HEK293T (cell line): ENCODE data around the gene CMTM4.

Source experiments
- ARNT ChIP-seq: fragments of 450-650 bp; IDR thresholded peaks from 2 replicates; pipeline ENCODE4 v1.6.1; 2017; ENCODE audit warnings: mild to moderate bottlenecking
- BHLHE40 ChIP-seq: fragments of 450-650 bp; IDR thresholded peaks from 2 replicates; pipeline ENCODE4 v1.6.1; 2016; ENCODE audit warnings: mild to moderate bottlenecking, moderate library complexity, borderline replicate concordance
- CTBP1 ChIP-seq: fragments of 450-650 bp; IDR thresholded peaks from 2 replicates; pipeline ENCODE4 v1.6.1; 2016; ENCODE audit warnings: borderline replicate concordance
- ELF4 ChIP-seq: fragments of 450-650 bp; IDR thresholded peaks from 2 replicates; pipeline ENCODE4 v1.6.1; 2017; ENCODE audit warnings: antibody characterized with exemption
- FOXA1 ChIP-seq: fragments of 450-650 bp; IDR thresholded peaks from 2 replicates; pipeline ENCODE4 v1.6.1; 2016; ENCODE audit warnings: mild to moderate bottlenecking
- FOXK2 ChIP-seq: fragments of 450-650 bp; IDR thresholded peaks from 2 replicates; pipeline ENCODE4 v1.6.1; 2016; ENCODE audit warnings: mild to moderate bottlenecking
- FOXM1 ChIP-seq: fragments of 450-650 bp; IDR thresholded peaks from 2 replicates; pipeline ENCODE4 v1.6.1; 2017; ENCODE audit warnings: mild to moderate bottlenecking, borderline replicate concordance
- HDGF ChIP-seq: fragments of 450-650 bp; IDR thresholded peaks from 2 replicates; pipeline ENCODE4 v1.6.1; 2017; ENCODE audit warnings: antibody characterized with exemption, borderline replicate concordance
- L3MBTL2 ChIP-seq: fragments of 450-650 bp; conservative IDR thresholded peaks from 2 replicates; pipeline ENCODE4 v1.6.1; 2016; ENCODE audit warnings: mild to moderate bottlenecking
- NFRKB ChIP-seq: fragments of 450-650 bp; IDR thresholded peaks from 2 replicates; pipeline ENCODE4 v1.6.1; 2016; ENCODE audit warnings: mild to moderate bottlenecking, moderate library complexity
- TARDBP ChIP-seq: fragments of 450-650 bp; IDR thresholded peaks from 2 replicates; pipeline ENCODE4 v1.6.1; 2016
- ZNF384 ChIP-seq: fragments of 450-650 bp; IDR thresholded peaks from 2 replicates; pipeline ENCODE4 v1.6.1; 2016
- TF ChIP-seq, protein P1 (sequence below): fragments of 450-650 bp; IDR thresholded peaks from 2 replicates; pipeline ENCODE4 v1.6.1; 2016

DNA sequence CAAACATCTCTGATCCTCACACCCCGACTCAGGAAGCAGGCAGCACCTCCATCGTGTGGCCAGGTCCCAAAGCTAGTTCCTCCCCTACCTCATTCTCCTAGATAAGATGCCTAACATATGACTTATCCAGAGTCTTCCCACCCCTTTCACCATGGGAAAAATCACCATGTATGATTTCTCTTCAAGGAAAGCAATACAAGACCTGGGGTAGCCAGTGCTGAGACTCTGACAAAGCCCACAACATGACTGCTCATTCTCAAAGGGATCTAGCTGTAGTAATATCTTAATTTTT, 45.1 kb downstream of the CMTM4 start:
- no peak for TF ChIP-seq HDGF
- TF ChIP-seq, protein P1, sequence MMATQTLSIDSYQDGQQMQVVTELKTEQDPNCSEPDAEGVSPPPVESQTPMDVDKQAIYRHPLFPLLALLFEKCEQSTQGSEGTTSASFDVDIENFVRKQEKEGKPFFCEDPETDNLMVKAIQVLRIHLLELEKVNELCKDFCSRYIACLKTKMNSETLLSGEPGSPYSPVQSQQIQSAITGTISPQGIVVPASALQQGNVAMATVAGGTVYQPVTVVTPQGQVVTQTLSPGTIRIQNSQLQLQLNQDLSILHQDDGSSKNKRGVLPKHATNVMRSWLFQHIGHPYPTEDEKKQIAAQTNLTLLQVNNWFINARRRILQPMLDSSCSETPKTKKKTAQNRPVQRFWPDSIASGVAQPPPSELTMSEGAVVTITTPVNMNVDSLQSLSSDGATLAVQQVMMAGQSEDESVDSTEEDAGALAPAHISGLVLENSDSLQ: no peak
- no peak for TF ChIP-seq TARDBP
- TF ChIP-seq BHLHE40: no peak
- no peak for TF ChIP-seq CTBP1
- TF ChIP-seq FOXM1: no peak
- no peak for TF ChIP-seq ZNF384
- no peak for TF ChIP-seq NFRKB
- TF ChIP-seq FOXK2: no peak
- TF ChIP-seq ARNT: no peak
- no peak for TF ChIP-seq FOXA1
- no peak for TF ChIP-seq L3MBTL2
- no peak for TF ChIP-seq ELF4
